ENCODE measurements around the gene ZNF93. TPM values are rescaled to one million over a fixed set of nuclear protein-coding genes. Genes with fewer than 3 reads are reported as not detected.

ZNF93 gene
- total RNA-seq, result 1.6 and 6.5 TPM in 2 replicates

GRCh38 chr19:19900729-19901444 lies at the start of gene ZNF93:
ZNF93 (plus strand) TSS chr19:19900946; CDS start chr19:19901089, 143 bp downstream.

GRCh38 chr19:19865750-19866610 lies 34.8 kb upstream of the ZNF93 start, which contains the start of gene ZNF253:
ZNF253 (plus strand) TSS chr19:19865882; CDS start chr19:19865997, 115 bp downstream.

Other genes starting within 250 kb of the ZNF93 start
- gene ATP13A1, start 237.3 kb upstream of the ZNF93 start, total RNA-seq, result 26.0 and 30.7 TPM in 2 replicates
- 8.9 and 9.2 TPM in 2 replicates for gene ZNF101, start 232.1 kb upstream of the ZNF93 start, total RNA-seq
- gene ZNF14, start 167.8 kb upstream of the ZNF93 start, total RNA-seq, result 3.4 and 4.6 TPM in 2 replicates
- 0.45 and 7.1 TPM in 2 replicates for gene ZNF506, start 79.2 kb upstream of the ZNF93 start, total RNA-seq
- gene ZNF253, start 35.1 kb upstream of the ZNF93 start, total RNA-seq, result 0.36 and 3.3 TPM in 2 replicates
- 0.54 and 2.0 TPM in 2 replicates for gene ZNF682, start 138.6 kb downstream of the ZNF93 start, total RNA-seq
- 0.94 TPM in 1 of 2 replicates, not detected in the other for gene ZNF90, start 177.1 kb downstream of the ZNF93 start, total RNA-seq